ENCODE results near the gene SPINK7.

Gene SPINK7

GRCh38 chr5:148343046-148343407 lies 30.8 kb downstream of the SPINK7 start:
- TF ChIP-seq, protein P1, sequence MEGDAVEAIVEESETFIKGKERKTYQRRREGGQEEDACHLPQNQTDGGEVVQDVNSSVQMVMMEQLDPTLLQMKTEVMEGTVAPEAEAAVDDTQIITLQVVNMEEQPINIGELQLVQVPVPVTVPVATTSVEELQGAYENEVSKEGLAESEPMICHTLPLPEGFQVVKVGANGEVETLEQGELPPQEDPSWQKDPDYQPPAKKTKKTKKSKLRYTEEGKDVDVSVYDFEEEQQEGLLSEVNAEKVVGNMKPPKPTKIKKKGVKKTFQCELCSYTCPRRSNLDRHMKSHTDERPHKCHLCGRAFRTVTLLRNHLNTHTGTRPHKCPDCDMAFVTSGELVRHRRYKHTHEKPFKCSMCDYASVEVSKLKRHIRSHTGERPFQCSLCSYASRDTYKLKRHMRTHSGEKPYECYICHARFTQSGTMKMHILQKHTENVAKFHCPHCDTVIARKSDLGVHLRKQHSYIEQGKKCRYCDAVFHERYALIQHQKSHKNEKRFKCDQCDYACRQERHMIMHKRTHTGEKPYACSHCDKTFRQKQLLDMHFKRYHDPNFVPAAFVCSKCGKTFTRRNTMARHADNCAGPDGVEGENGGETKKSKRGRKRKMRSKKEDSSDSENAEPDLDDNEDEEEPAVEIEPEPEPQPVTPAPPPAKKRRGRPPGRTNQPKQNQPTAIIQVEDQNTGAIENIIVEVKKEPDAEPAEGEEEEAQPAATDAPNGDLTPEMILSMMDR (IDR thresholded peaks at IDR 0.05; ENCODE audit: low read depth, low read length): no peak
- no peaks in the 10 kb centered on the region for H3K36me3 ChIP-seq
- no peaks in the 10 kb centered on the region for H3K9me3 ChIP-seq
- DNase-seq: no peak
- H3K4me1 ChIP-seq: no peaks in the 10 kb centered on the region
- no peak overlapping the region for H3K4me3 ChIP-seq (ENCODE audit: low read depth, low read length)
- no peaks in the 10 kb centered on the region for H3K27me3 ChIP-seq

GRCh38 chr5:148343603-148344487 lies 31.6 kb downstream of the SPINK7 start:
- Histone ChIP-seq H3K4me1 (no peaks in the 10 kb centered on the region), H3K4me3 (ENCODE audit: low read depth, low read length) (no peak overlapping the region), H3K9me3 (no peaks in the 10 kb centered on the region), H3K27me3 (no peaks in the 10 kb centered on the region), H3K36me3 (no peaks in the 10 kb centered on the region)
- no peak for DNase-seq
- TF ChIP-seq, protein P1 (IDR thresholded peaks at IDR 0.05; ENCODE audit: low read depth, low read length): no peak

DNA sequence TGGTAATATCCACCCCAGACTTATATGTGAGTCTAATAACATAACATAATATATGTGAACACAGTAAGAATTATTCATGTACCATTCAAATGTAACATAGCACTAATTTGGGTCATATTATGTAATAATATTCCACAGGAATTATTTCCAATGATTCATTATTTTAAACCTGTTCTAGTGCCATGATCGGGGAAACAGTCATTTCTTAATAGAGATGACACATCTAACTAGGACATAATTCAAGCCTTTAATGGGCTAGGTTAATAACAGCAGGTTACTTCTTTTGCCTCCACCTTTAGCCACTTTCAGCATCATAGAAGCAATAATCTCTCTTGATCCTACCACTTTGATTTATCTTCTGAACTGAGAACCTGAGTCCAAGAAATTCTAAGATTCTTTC lies 35.5 kb downstream of the SPINK7 start:
- Histone ChIP-seq H3K36me3 (no peaks in the 10 kb centered on the region), H3K4me3 (ENCODE audit: low read depth, low read length) (no peak overlapping the region), H3K9me3 (no peaks in the 10 kb centered on the region), H3K27me3 (no peaks in the 10 kb centered on the region), H3K4me1 (no peaks in the 10 kb centered on the region)
- no peak for DNase-seq
- TF ChIP-seq, protein P1 (IDR thresholded peaks at IDR 0.05; ENCODE audit: low read depth, low read length): no peak

DNA sequence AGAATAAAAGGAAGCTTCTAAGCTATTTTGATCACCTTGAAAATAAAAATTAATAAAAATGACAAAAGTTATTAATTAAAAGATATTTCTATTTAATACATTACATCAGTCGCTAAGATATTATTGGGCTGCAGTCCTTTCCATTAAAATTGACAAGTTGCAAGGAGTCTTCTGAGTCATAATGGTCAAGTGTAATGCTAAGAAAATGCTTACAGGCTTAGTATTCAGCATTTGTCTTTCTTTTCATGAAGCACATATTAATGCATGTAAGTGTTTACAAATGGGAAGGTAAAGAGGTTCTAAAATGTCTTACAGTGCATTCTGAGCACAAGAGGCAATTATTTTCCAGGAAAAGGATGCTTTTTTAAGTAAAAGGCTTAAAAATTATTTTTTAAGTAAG lies 40.5 kb downstream of the SPINK7 start:
- no peak for DNase-seq
- Histone ChIP-seq H3K9me3 (no peaks in the 10 kb centered on the region), H3K4me1 (no peaks in the 10 kb centered on the region), H3K27me3 (no peaks in the 10 kb centered on the region), H3K4me3 (ENCODE audit: low read depth, low read length) (no peak overlapping the region), H3K36me3 (no peaks in the 10 kb centered on the region)
- TF ChIP-seq, protein P1 (IDR thresholded peaks at IDR 0.05; ENCODE audit: low read depth, low read length): no peak

GRCh38 chr5:148353634-148354033 lies 41.4 kb downstream of the SPINK7 start:
- Histone ChIP-seq H3K4me3 (ENCODE audit: low read depth, low read length) (no peak overlapping the region), H3K4me1 (no peaks in the 10 kb centered on the region), H3K27me3 (no peaks in the 10 kb centered on the region), H3K36me3 (no peaks in the 10 kb centered on the region), H3K9me3 (no peaks in the 10 kb centered on the region)
- no peak for DNase-seq
- TF ChIP-seq, protein P1 (IDR thresholded peaks at IDR 0.05; ENCODE audit: low read depth, low read length): no peak

DNA sequence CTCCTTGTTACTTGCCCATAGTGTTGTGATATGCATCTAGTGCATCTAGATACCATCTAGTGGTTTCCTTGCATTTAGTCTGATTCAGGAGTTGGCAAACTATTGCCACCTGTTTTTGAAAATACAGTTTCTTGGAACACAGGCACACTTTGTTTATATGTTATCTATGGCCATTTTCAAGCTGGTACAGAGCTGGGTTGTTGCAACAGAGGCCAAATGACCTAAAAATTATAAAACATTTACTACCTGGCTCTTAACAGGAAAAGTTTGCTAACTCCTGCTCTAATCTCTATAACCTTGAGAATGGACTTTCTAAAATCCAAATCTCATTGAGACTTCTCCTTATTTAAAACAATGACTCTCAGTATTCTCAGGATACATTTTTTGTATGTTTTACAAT lies 52.1 kb downstream of the SPINK7 start:
- Histone ChIP-seq H3K4me1 (no peaks in the 10 kb centered on the region), H3K36me3 (no peaks in the 10 kb centered on the region), H3K27me3 (no peaks in the 10 kb centered on the region), H3K9me3 (no peaks in the 10 kb centered on the region), H3K4me3 (ENCODE audit: low read depth, low read length) (no peak overlapping the region)
- no peak for DNase-seq
- TF ChIP-seq, protein P1 (IDR thresholded peaks at IDR 0.05; ENCODE audit: low read depth, low read length): no peak
